ENCODE results near the gene DNAI4.

DNAI4 gene

GRCh38 chr1:66937529-66938234 lies 13.0 kb upstream of the DNAI4 start:
- Mint-ChIP-seq H3K4me3 (no peak overlapping the region), H3K27ac (peak overlapping the region; percentile 70), H3K4me1 (ENCODE audit: low read depth) (peaks cover 97% of the 10 kb centered on the region)

GRCh38 chr1:66933887-66934700 lies 9.4 kb upstream of the DNAI4 start:
- no peaks in the 10 kb centered on the region for H3K9me3 Mint-ChIP-seq
- H3K4me3 Mint-ChIP-seq, result peak overlapping the region; percentile 97
- peak overlapping the region; percentile 81 for H3K27ac Mint-ChIP-seq
- no peaks in the 10 kb centered on the region for H3K27me3 Mint-ChIP-seq
- peaks cover 36% of the 10 kb centered on the region for H3K36me3 Mint-ChIP-seq (ENCODE audit: low read depth)
- peaks cover 83% of the 10 kb centered on the region for H3K4me1 Mint-ChIP-seq (ENCODE audit: low read depth)

More at GRCh38 chr1:66937529-66938234, 13.0 kb upstream of the DNAI4 start:
- Mint-ChIP-seq H3K9me3 (no peaks in the 10 kb centered on the region), H3K36me3 (ENCODE audit: low read depth) (peaks cover 54% of the 10 kb centered on the region), H3K27me3 (no peaks in the 10 kb centered on the region)

GRCh38 chr1:66932291-66932690 lies 7.6 kb upstream of the DNAI4 start:
- Mint-ChIP-seq H3K4me1 (ENCODE audit: low read depth) (peaks cover 80% of the 10 kb centered on the region), H3K27me3 (no peaks in the 10 kb centered on the region), H3K9me3 (no peaks in the 10 kb centered on the region), H3K36me3 (ENCODE audit: low read depth) (peaks cover 36% of the 10 kb centered on the region), H3K4me3 (peak overlapping the region; percentile 97), H3K27ac (peak overlapping the region; percentile 91)

GRCh38 chr1:66931590-66931989 lies 6.9 kb upstream of the DNAI4 start:
- H3K4me1 Mint-ChIP-seq (ENCODE audit: low read depth), result peaks cover 78% of the 10 kb centered on the region
- peak overlapping the region; percentile 92 for H3K27ac Mint-ChIP-seq
- peak overlapping the region; percentile 97 for H3K4me3 Mint-ChIP-seq
- no peaks in the 10 kb centered on the region for H3K9me3 Mint-ChIP-seq
- peaks cover 31% of the 10 kb centered on the region for H3K36me3 Mint-ChIP-seq (ENCODE audit: low read depth)
- H3K27me3 Mint-ChIP-seq, result no peaks in the 10 kb centered on the region

GRCh38 chr1:66930823-66931174 lies 6.1 kb upstream of the DNAI4 start:
- Mint-ChIP-seq H3K4me3 (peak overlapping the region; percentile 97), H3K4me1 (ENCODE audit: low read depth) (peaks cover 77% of the 10 kb centered on the region), H3K36me3 (ENCODE audit: low read depth) (peaks cover 27% of the 10 kb centered on the region), H3K27me3 (no peaks in the 10 kb centered on the region), H3K27ac (peak overlapping the region; percentile 92), H3K9me3 (no peaks in the 10 kb centered on the region)

- Mint-ChIP-seq H3K9me3 (no peaks in the 10 kb centered on the region), H3K4me3 (peak overlapping the region; percentile 97), H3K4me1 (ENCODE audit: low read depth) (peaks cover 73% of the 10 kb centered on the region), H3K27me3 (no peaks in the 10 kb centered on the region), H3K36me3 (ENCODE audit: low read depth) (peaks cover 22% of the 10 kb centered on the region), H3K27ac (peak overlapping the region; percentile 92)
These were observed 5.6 kb upstream of the DNAI4 start for GRCh38 chr1:66929999-66930822.

GRCh38 chr1:66929691-66929998 lies 5.0 kb upstream of the DNAI4 start:
- peaks cover 68% of the 10 kb centered on the region for H3K4me1 Mint-ChIP-seq (ENCODE audit: low read depth)
- H3K36me3 Mint-ChIP-seq (ENCODE audit: low read depth), result peaks cover 21% of the 10 kb centered on the region
- H3K9me3 Mint-ChIP-seq, result no peaks in the 10 kb centered on the region
- H3K27ac Mint-ChIP-seq, result peak overlapping the region; percentile 76
- H3K4me3 Mint-ChIP-seq, result peak overlapping the region; percentile 97
- H3K27me3 Mint-ChIP-seq, result no peaks in the 10 kb centered on the region

- no peaks in the 10 kb centered on the region for H3K9me3 Mint-ChIP-seq
- H3K27me3 Mint-ChIP-seq, result no peaks in the 10 kb centered on the region
- H3K27ac Mint-ChIP-seq, result peak overlapping the region; percentile 76
- H3K36me3 Mint-ChIP-seq (ENCODE audit: low read depth), result peaks cover 21% of the 10 kb centered on the region
- H3K4me3 Mint-ChIP-seq, result peak overlapping the region; percentile 97
- H3K4me1 Mint-ChIP-seq (ENCODE audit: low read depth), result peaks cover 64% of the 10 kb centered on the region
These were observed 4.6 kb upstream of the DNAI4 start for GRCh38 chr1:66929146-66929688.

GRCh38 chr1:66927528-66927927 lies 2.9 kb upstream of the DNAI4 start:
- Mint-ChIP-seq H3K4me3 (no peak overlapping the region), H3K36me3 (ENCODE audit: low read depth) (peaks cover 19% of the 10 kb centered on the region), H3K4me1 (ENCODE audit: low read depth) (peaks cover 61% of the 10 kb centered on the region)

GRCh38 chr1:66925944-66926343 lies 1.3 kb upstream of the DNAI4 start:
- peak overlapping the region; percentile 95 for H3K27ac Mint-ChIP-seq
- H3K9me3 Mint-ChIP-seq, result no peaks in the 10 kb centered on the region
- H3K27me3 Mint-ChIP-seq, result no peaks in the 10 kb centered on the region
- peaks cover 13% of the 10 kb centered on the region for H3K36me3 Mint-ChIP-seq (ENCODE audit: low read depth)
- H3K4me1 Mint-ChIP-seq (ENCODE audit: low read depth), result peaks cover 57% of the 10 kb centered on the region
- H3K4me3 Mint-ChIP-seq, result peak overlapping the region; percentile 91

More at GRCh38 chr1:66927528-66927927, 2.9 kb upstream of the DNAI4 start:
- H3K27ac Mint-ChIP-seq, result no peak overlapping the region
- H3K27me3 Mint-ChIP-seq, result no peaks in the 10 kb centered on the region
- no peaks in the 10 kb centered on the region for H3K9me3 Mint-ChIP-seq

GRCh38 chr1:66925558-66925910 lies 878 bp upstream of the DNAI4 start:
- Mint-ChIP-seq H3K36me3 (ENCODE audit: low read depth) (peaks cover 13% of the 10 kb centered on the region), H3K9me3 (no peaks in the 10 kb centered on the region), H3K4me1 (ENCODE audit: low read depth) (peaks cover 57% of the 10 kb centered on the region), H3K27me3 (no peaks in the 10 kb centered on the region), H3K27ac (peak overlapping the region; percentile 95), H3K4me3 (peak overlapping the region; percentile 91)

GRCh38 chr1:66920543-66920942 lies 4.1 kb downstream of the DNAI4 start:
- H3K27ac Mint-ChIP-seq, result no peak overlapping the region
- no peaks in the 10 kb centered on the region for H3K27me3 Mint-ChIP-seq
- peaks cover 18% of the 10 kb centered on the region for H3K4me1 Mint-ChIP-seq (ENCODE audit: low read depth)
- H3K9me3 Mint-ChIP-seq, result peaks cover 9% of the 10 kb centered on the region
- no peak overlapping the region for H3K4me3 Mint-ChIP-seq
- peaks cover 18% of the 10 kb centered on the region for H3K36me3 Mint-ChIP-seq (ENCODE audit: low read depth)

- Mint-ChIP-seq H3K4me3 (no peak overlapping the region), H3K27me3 (no peaks in the 10 kb centered on the region), H3K4me1 (ENCODE audit: low read depth) (peaks cover 18% of the 10 kb centered on the region), H3K27ac (no peak overlapping the region), H3K36me3 (ENCODE audit: low read depth) (peaks cover 18% of the 10 kb centered on the region), H3K9me3 (peaks cover 9% of the 10 kb centered on the region)
These were observed 4.8 kb downstream of the DNAI4 start for GRCh38 chr1:66919828-66920227.

- no peak overlapping the region for H3K27ac Mint-ChIP-seq
- peaks cover 18% of the 10 kb centered on the region for H3K4me1 Mint-ChIP-seq (ENCODE audit: low read depth)
- H3K27me3 Mint-ChIP-seq, result no peaks in the 10 kb centered on the region
- no peak overlapping the region for H3K4me3 Mint-ChIP-seq
- peaks cover 18% of the 10 kb centered on the region for H3K36me3 Mint-ChIP-seq (ENCODE audit: low read depth)
- peaks cover 9% of the 10 kb centered on the region for H3K9me3 Mint-ChIP-seq
These were observed 5.6 kb downstream of the DNAI4 start for GRCh38 chr1:66919063-66919462.

GRCh38 chr1:66917476-66917875 lies 7.2 kb downstream of the DNAI4 start:
- no peak overlapping the region for H3K27ac Mint-ChIP-seq
- no peak overlapping the region for H3K4me3 Mint-ChIP-seq
- H3K27me3 Mint-ChIP-seq, result no peaks in the 10 kb centered on the region
- H3K36me3 Mint-ChIP-seq (ENCODE audit: low read depth), result peaks cover 15% of the 10 kb centered on the region
- peaks cover 9% of the 10 kb centered on the region for H3K9me3 Mint-ChIP-seq
- H3K4me1 Mint-ChIP-seq (ENCODE audit: low read depth), result peaks cover 4% of the 10 kb centered on the region

All from stimulated activated naive CD8-positive, alpha-beta T cell treated with anti-CD3 and anti-CD28 coated beads, Interleukin-15, Interleukin-2, amounts not matched to agents 100 ng/mL and 50 ng/mL, for 24 hours (primary cell).